Sigmoid colon (tissue), 4 donors: ENCODE data around the gene CRELD2.

Source experiments
- EP300 ChIP-seq, 4 donors: sonication (generic); formaldehyde crosslinking; IDR thresholded peaks; one replicate each; pipeline ENCODE4 v1.6.1; 2017; ENCODE audit warnings: antibody characterized with exemption in 4 of 4
- POLR2A ChIP-seq, 2 donors: fragments of 450-650 bp; IDR thresholded peaks; one replicate each; pipeline ENCODE4 v1.6.1; 2016; ENCODE audit warnings: antibody characterized with exemption in 2 of 2, mild to moderate bottlenecking in 2 of 2, moderate library complexity in 2 of 2
- TF ChIP-seq, protein P1 (sequence below), 4 experiments: fragments of 450-650 bp in 3 of 4; fragments of 200-600 bp in 1 of 4; IDR thresholded peaks; one replicate each; pipeline ENCODE4 v1.5.1; 2016 to 2019; ENCODE audit warnings: antibody characterized with exemption in 4 of 4, mild to moderate bottlenecking in 3 of 4, moderate library complexity in 2 of 4

DNA sequence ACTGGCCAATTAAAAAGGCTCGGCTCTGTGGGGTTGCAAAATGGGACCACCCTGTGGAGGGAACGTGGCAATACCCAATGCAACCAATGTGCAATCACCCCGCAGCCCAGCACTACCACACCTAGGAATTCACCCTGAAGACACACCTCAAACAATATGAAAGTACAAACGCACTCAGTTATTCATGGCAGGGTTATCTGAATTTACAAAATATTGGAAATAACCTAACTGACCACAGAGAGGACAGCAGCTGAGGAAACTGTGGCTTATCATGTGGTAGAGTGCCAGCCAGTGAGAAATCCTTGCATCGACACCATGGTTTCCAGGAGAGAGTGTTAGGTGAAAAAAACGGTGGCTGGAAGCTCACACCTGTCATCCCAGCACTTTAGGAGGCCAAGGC, 18.9 kb upstream of the CRELD2 start:
- TF ChIP-seq EP300 (IDR thresholded peaks at IDR 0.05) (no peak), POLR2A (IDR thresholded peaks at IDR 0.05) (no peak)
- TF ChIP-seq, protein P1, sequence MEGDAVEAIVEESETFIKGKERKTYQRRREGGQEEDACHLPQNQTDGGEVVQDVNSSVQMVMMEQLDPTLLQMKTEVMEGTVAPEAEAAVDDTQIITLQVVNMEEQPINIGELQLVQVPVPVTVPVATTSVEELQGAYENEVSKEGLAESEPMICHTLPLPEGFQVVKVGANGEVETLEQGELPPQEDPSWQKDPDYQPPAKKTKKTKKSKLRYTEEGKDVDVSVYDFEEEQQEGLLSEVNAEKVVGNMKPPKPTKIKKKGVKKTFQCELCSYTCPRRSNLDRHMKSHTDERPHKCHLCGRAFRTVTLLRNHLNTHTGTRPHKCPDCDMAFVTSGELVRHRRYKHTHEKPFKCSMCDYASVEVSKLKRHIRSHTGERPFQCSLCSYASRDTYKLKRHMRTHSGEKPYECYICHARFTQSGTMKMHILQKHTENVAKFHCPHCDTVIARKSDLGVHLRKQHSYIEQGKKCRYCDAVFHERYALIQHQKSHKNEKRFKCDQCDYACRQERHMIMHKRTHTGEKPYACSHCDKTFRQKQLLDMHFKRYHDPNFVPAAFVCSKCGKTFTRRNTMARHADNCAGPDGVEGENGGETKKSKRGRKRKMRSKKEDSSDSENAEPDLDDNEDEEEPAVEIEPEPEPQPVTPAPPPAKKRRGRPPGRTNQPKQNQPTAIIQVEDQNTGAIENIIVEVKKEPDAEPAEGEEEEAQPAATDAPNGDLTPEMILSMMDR (IDR thresholded peaks at IDR 0.05): no peak
